ENCODE data around the gene C1orf21. TPM values are rescaled to one million over a fixed set of nuclear protein-coding genes. Genes with fewer than 3 reads are reported as not detected.

Gene C1orf21
- total RNA-seq, 6 experiments from 2014 or later: 4.3 to 29.2 (median 13.1) TPM

- 15% methylated on average over 5 of the region's 5 CpGs for WGBS (ENCODE audit: insufficient coverage, low coverage, low lambda C conversion rate, missing lambda C conversion rate)
- TF ChIP-seq, protein P1, sequence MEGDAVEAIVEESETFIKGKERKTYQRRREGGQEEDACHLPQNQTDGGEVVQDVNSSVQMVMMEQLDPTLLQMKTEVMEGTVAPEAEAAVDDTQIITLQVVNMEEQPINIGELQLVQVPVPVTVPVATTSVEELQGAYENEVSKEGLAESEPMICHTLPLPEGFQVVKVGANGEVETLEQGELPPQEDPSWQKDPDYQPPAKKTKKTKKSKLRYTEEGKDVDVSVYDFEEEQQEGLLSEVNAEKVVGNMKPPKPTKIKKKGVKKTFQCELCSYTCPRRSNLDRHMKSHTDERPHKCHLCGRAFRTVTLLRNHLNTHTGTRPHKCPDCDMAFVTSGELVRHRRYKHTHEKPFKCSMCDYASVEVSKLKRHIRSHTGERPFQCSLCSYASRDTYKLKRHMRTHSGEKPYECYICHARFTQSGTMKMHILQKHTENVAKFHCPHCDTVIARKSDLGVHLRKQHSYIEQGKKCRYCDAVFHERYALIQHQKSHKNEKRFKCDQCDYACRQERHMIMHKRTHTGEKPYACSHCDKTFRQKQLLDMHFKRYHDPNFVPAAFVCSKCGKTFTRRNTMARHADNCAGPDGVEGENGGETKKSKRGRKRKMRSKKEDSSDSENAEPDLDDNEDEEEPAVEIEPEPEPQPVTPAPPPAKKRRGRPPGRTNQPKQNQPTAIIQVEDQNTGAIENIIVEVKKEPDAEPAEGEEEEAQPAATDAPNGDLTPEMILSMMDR (IDR thresholded peaks at IDR 0.05): no peak
- no peak for TF ChIP-seq POLR2A (IDR thresholded peaks at IDR 0.05)
- peak overlapping the region; percentile 34 to 75 (median 63) for H3K27ac ChIP-seq
- H3K27me3 ChIP-seq: no peaks in the 10 kb centered on the region
- peak; percentile 98 to 99 (median 98) for ATAC-seq
- no peaks in the 10 kb centered on the region for H3K36me3 ChIP-seq
- no peaks in the 10 kb centered on the region for H3K9me3 ChIP-seq
- peak in 1 of 3 donors; percentile 54 for DNase-seq
- no peak overlapping the region for H3K4me3 ChIP-seq
- H3K4me1 ChIP-seq: peaks cover 0 to 10% (median 3%) of the 10 kb centered on the region in 4 donors
- intact Hi-C loops (cut with DNase I): no loop called here
Observed at GRCh38 chr1:184590163-184590750, 203.4 kb downstream of the C1orf21 start.

DNA sequence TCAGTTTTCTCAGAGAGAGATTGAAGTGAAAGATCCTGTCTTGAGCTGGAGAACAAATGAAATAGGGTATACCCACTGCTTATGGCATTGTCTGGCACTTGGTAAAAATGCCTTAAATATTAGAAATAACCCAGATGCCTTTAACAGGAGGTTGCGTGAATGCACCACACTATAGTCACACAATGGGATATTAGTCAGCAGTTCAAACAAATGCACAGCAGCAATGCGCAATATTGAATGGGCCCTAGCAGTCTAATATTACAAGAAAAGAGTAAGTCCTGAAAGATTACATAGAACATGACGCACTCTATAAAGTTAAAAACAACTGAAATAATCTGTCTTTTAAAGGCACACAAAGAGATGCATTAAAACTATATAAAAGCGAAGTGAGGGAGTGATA is 206.8 kb downstream of the C1orf21 start:
- intact Hi-C loops (cut with DNase I): no loop called here
- no peaks in the 10 kb centered on the region for H3K36me3 ChIP-seq
- no peaks in the 10 kb centered on the region for H3K27me3 ChIP-seq
- no peak overlapping the region for H3K27ac ChIP-seq
- H3K4me1 ChIP-seq: peaks cover 0 to 10% (median 3%) of the 10 kb centered on the region in 4 donors
- no peak for DNase-seq
- no peak overlapping the region for H3K4me3 ChIP-seq
- no peaks in the 10 kb centered on the region for H3K9me3 ChIP-seq
- TF ChIP-seq, protein P1 (IDR thresholded peaks at IDR 0.05): no peak
- TF ChIP-seq POLR2A (IDR thresholded peaks at IDR 0.05): no peak
- no peak for ATAC-seq
- 76% methylated on average over 4 of the region's 4 CpGs for WGBS (ENCODE audit: insufficient coverage, low coverage, low lambda C conversion rate, missing lambda C conversion rate)

GRCh38 chr1:184595596-184595995 is 208.8 kb downstream of the C1orf21 start:
- Histone ChIP-seq H3K36me3 (no peaks in the 10 kb centered on the region), H3K27me3 (no peaks in the 10 kb centered on the region), H3K4me1 (no peaks in the 10 kb centered on the region), H3K27ac (no peak overlapping the region), H3K4me3 (no peak overlapping the region), H3K9me3 (no peaks in the 10 kb centered on the region)
- intact Hi-C loops (cut with DNase I): no loop called here
- TF ChIP-seq, protein P1 (IDR thresholded peaks at IDR 0.05): no peak
- no peak for TF ChIP-seq POLR2A (IDR thresholded peaks at IDR 0.05)
- WGBS (ENCODE audit: insufficient coverage, low coverage, low lambda C conversion rate, missing lambda C conversion rate): 78% methylated on average over 3 of the region's 7 CpGs
- DNase-seq: no peak
- ATAC-seq: no peak

DNA sequence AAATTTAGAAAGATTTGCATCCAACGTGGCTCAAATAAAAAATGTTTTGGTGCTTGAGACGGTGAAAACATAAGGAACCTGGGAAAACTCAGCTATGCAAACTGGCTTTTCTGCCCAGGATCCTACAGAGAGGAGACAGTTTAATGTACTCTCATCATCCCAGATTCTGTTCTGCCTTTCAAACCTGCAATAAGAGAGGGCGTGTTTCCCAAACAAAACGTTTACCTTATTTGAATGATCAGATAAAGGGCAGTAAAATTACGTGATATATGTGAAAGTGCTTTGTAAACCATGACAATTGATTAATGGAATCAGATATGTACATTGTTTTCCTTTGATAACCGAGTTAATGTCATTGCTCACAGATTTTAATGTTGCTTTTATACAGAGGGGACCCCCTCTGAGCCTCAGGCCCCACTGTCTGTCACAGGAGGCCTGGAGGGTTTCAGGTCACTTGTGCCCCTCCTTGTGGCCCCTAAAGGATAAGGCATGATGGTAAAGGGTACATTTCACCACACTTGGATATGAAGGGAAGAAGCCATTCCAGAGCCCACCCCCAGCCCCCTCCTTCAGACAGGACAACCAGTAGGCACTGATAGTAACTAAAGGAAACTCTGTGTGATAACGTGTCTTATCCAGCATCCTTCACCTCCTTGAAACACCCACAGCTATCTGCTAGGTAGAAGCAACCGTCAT is 210.3 kb downstream of the C1orf21 start:
- no peak for DNase-seq
- Histone ChIP-seq H3K27me3 (no peaks in the 10 kb centered on the region), H3K4me1 (no peaks in the 10 kb centered on the region), H3K27ac (no peak overlapping the region), H3K9me3 (no peaks in the 10 kb centered on the region), H3K36me3 (no peaks in the 10 kb centered on the region), H3K4me3 (no peak overlapping the region)
- WGBS (ENCODE audit: insufficient coverage, low coverage, low lambda C conversion rate, missing lambda C conversion rate): 75% methylated on average over 8 of the region's 8 CpGs
- ATAC-seq: no peak
- TF ChIP-seq POLR2A (IDR thresholded peaks at IDR 0.05): no peak
- TF ChIP-seq, protein P1 (IDR thresholded peaks at IDR 0.05): no peak
- intact Hi-C loops (cut with DNase I): no loop called here
